ENCODE measurements around the gene PSME1. TPM values are rescaled to one million over a fixed set of nuclear protein-coding genes. Genes with fewer than 3 reads are reported as not detected.
A peak's percentile ranks its signal among the peaks of the same experiment; 100 is the strongest.

PSME1 gene
- total and polyA plus RNA-seq, 2 donors (not counting 1 experiment from before 2014, with no cell fraction given): 177 to 266 TPM

DNA sequence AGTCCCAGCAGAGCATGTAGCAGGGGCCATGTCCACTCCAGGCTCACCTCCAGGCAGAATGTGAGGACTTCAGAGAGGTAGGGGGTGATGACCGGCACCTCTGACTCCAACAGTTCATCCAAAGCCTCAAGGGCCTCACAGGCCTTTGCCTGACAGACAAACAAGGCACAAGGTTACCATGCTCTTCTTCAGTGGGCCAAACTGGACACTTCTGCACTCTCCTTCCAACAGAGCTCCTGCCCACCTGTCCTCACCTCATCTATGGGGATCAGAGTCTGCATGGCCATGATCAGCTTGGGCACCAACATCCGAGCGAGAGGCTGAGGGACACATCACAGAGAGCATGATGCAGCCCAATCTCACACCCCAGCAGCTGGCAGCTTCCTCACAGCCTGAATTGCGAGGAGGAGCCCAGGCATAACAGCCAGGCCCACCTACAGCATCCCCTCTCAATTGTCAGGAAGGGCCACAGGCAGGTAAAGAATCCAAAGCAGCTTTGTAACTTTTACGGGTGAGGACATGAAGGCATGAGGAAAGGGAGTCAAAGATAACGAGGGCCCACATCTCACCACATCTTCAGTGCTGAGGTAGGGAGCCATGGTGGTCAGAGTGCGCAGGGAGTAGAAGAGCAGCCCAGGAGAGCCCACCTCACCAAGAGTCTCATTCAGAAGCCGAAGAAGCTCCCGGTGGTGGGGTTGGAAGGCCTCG is 51.0 kb downstream of the PSME1 start:
- Histone ChIP-seq H3K79me2 (ENCODE audit: control insufficient read depth, insufficient read depth, low read length) (peaks cover 7% of the 10 kb centered on the region), H3K27me3 (ENCODE audit: control insufficient read depth, insufficient read depth, low read length) (no peaks in the 10 kb centered on the region), H3K4me3 (replicated peaks in 1 of 4; ENCODE audit: control extremely low read depth in 1 of 4, insufficient read depth in 1 of 4, low read depth in 3 of 4, low read length in 4 of 4) (peak overlapping the region in 1 of 4 experiments; percentile 84), H3K9ac (ENCODE audit: insufficient read depth, low read length) (no peak overlapping the region), H4K20me1 (ENCODE audit: control insufficient read depth, extremely low read depth, insufficient read depth, low read length) (no peaks in the 10 kb centered on the region), H3K27ac (ENCODE audit: insufficient read depth, low read length) (no peak overlapping the region), H2AFZ (ENCODE audit: low read length) (no peak overlapping the region), H3K9me3 (ENCODE audit: control insufficient read depth, insufficient read depth, low read depth, low read length) (no peaks in the 10 kb centered on the region), H3K4me1 (ENCODE audit: control insufficient read depth, extremely low read depth, insufficient read depth, low read length) (peaks cover 4% of the 10 kb centered on the region), H3K4me2 (ENCODE audit: extremely low read depth, insufficient read depth, low read length) (no peak overlapping the region), H3K36me3 (ENCODE audit: control insufficient read depth, insufficient read depth, low read length) (peaks cover 25% of the 10 kb centered on the region)
- TF ChIP-seq EZH2 (IDR thresholded peaks at IDR 0.05; ENCODE audit: low read length, missing control alignments) (no peak), CTCF (conservative IDR thresholded peaks at IDR 0.05 in 1 of 2, IDR thresholded peaks at IDR 0.05 in 1 of 2; ENCODE audit: low read depth in 1 of 2, low read length in 2 of 2) (no peak)
- no peak for DNase-seq (ENCODE audit: low read depth in 2 of 2)

DNA sequence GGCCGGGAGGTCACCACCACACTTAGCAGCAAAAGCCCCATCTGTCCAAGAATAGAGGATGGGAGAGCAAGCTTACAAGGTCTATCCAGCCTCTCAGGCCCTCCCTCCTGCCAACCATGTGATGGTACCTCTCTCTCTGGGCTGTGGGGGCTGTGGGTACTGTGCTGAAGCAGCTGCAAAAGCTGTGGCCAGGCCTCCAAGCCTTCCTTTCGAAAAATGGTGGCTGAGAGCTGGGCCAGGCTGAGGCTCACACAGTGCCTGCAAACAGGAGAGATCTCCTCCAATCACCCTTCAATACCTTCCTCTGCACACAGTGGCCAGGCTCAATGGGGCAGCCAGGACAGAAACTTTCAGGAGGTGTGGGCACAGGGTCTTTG is 51.5 kb downstream of the PSME1 start:
- no peaks in the 10 kb centered on the region for H3K9me3 ChIP-seq (ENCODE audit: control insufficient read depth, insufficient read depth, low read depth, low read length)
- H3K27ac ChIP-seq (ENCODE audit: insufficient read depth, low read length): no peak overlapping the region
- H3K9ac ChIP-seq (ENCODE audit: insufficient read depth, low read length): no peak overlapping the region
- TF ChIP-seq EZH2 (IDR thresholded peaks at IDR 0.05; ENCODE audit: low read length, missing control alignments): no peak
- TF ChIP-seq CTCF (conservative IDR thresholded peaks at IDR 0.05 in 1 of 2, IDR thresholded peaks at IDR 0.05 in 1 of 2; ENCODE audit: low read depth in 1 of 2, low read length in 2 of 2): no peak
- H3K4me2 ChIP-seq (ENCODE audit: extremely low read depth, insufficient read depth, low read length): peak overlapping the region; percentile 97
- peaks cover 25% of the 10 kb centered on the region for H3K36me3 ChIP-seq (ENCODE audit: control insufficient read depth, insufficient read depth, low read length)
- no peak for DNase-seq (ENCODE audit: low read depth in 2 of 2)
- no peaks in the 10 kb centered on the region for H4K20me1 ChIP-seq (ENCODE audit: control insufficient read depth, extremely low read depth, insufficient read depth, low read length)
- H3K4me3 ChIP-seq (replicated peaks in 1 of 4; ENCODE audit: control extremely low read depth in 1 of 4, insufficient read depth in 1 of 4, low read depth in 3 of 4, low read length in 4 of 4): peak overlapping the region; percentile 78 to 87 (median 82)
- no peak overlapping the region for H2AFZ ChIP-seq (ENCODE audit: low read length)
- H3K27me3 ChIP-seq (ENCODE audit: control insufficient read depth, insufficient read depth, low read length): no peaks in the 10 kb centered on the region
- peaks cover 4% of the 10 kb centered on the region for H3K4me1 ChIP-seq (ENCODE audit: control insufficient read depth, extremely low read depth, insufficient read depth, low read length)
- peaks cover 10% of the 10 kb centered on the region for H3K79me2 ChIP-seq (ENCODE audit: control insufficient read depth, insufficient read depth, low read length)

Other genes with a start within 250 kb of the PSME1 start
Only the 30 nearest of the 31 such genes appear.
- gene DHRS4, start 182.4 kb upstream of the PSME1 start, total RNA-seq: 51.9 and 54.7 TPM in 2 replicates
- gene DHRS4, start 182.4 kb upstream of the PSME1 start, polyA plus RNA-seq: 28.9 and 30.5 TPM in 2 replicates
- 16.7 and 22.6 TPM in 2 replicates for gene DHRS4L2, start 147.3 kb upstream of the PSME1 start, total RNA-seq
- 12.7 and 12.8 TPM in 2 replicates for gene DHRS4L2, start 147.3 kb upstream of the PSME1 start, polyA plus RNA-seq
- 0.17 and 0.26 TPM in 2 replicates for gene CARMIL3, start 84.2 kb upstream of the PSME1 start, total RNA-seq
- 0.11 TPM in 1 of 2 replicates, not detected in the other for gene CARMIL3, start 84.2 kb upstream of the PSME1 start, polyA plus RNA-seq
- not detected in 2 replicates for gene CPNE6, start 64.6 kb upstream of the PSME1 start, total RNA-seq
- not detected in 2 replicates for gene CPNE6, start 64.6 kb upstream of the PSME1 start, polyA plus RNA-seq
- 33.9 and 71.3 TPM in 2 replicates for gene PCK2, start 41.9 kb upstream of the PSME1 start, total RNA-seq
- gene PCK2, start 41.9 kb upstream of the PSME1 start, polyA plus RNA-seq: 12.7 and 15.9 TPM in 2 replicates
- 52.9 and 68.0 TPM in 2 replicates for gene DCAF11, start 21.4 kb upstream of the PSME1 start, total RNA-seq
- gene DCAF11, start 21.4 kb upstream of the PSME1 start, polyA plus RNA-seq: 18.4 and 21.7 TPM in 2 replicates
- 0.77 and 0.99 TPM in 2 replicates for gene NRL, start 21.2 kb upstream of the PSME1 start, total RNA-seq
- gene NRL, start 21.2 kb upstream of the PSME1 start, polyA plus RNA-seq: 0.45 and 0.49 TPM in 2 replicates
- gene FITM1, start 5.5 kb upstream of the PSME1 start, total RNA-seq: under 0.01 TPM in 1 of 2 replicates, not detected in the other
- gene FITM1, start 5.5 kb upstream of the PSME1 start, polyA plus RNA-seq: not detected in 2 replicates
- gene EMC9, start 5.4 kb downstream of the PSME1 start, total RNA-seq: 12.3 and 18.0 TPM in 2 replicates
- gene EMC9, start 5.4 kb downstream of the PSME1 start, polyA plus RNA-seq: 6.6 and 10.2 TPM in 2 replicates
- gene PSME2, start 10.4 kb downstream of the PSME1 start, total RNA-seq: 82.7 and 148 TPM in 2 replicates
- 132 and 175 TPM in 2 replicates for gene PSME2, start 10.4 kb downstream of the PSME1 start, polyA plus RNA-seq
- gene RNF31, start 11.3 kb downstream of the PSME1 start, total RNA-seq: 25.4 and 30.3 TPM in 2 replicates
- gene RNF31, start 11.3 kb downstream of the PSME1 start, polyA plus RNA-seq: 9.2 and 14.8 TPM in 2 replicates
- gene IRF9, start 25.1 kb downstream of the PSME1 start, total RNA-seq: 110 and 142 TPM in 2 replicates
- 70.4 and 79.9 TPM in 2 replicates for gene IRF9, start 25.1 kb downstream of the PSME1 start, polyA plus RNA-seq
- 0.51 and 1.8 TPM in 2 replicates for gene REC8, start 35.9 kb downstream of the PSME1 start, total RNA-seq
- 1.5 and 2.2 TPM in 2 replicates for gene REC8, start 35.9 kb downstream of the PSME1 start, polyA plus RNA-seq
- 22.6 and 25.3 TPM in 2 replicates for gene IPO4, start 52.6 kb downstream of the PSME1 start, total RNA-seq
- 12.4 and 27.8 TPM in 2 replicates for gene IPO4, start 52.6 kb downstream of the PSME1 start, polyA plus RNA-seq
- 49.6 and 61.6 TPM in 2 replicates for gene TM9SF1, start 59.2 kb downstream of the PSME1 start, total RNA-seq
- gene TM9SF1, start 59.2 kb downstream of the PSME1 start, polyA plus RNA-seq: 60.9 and 65.1 TPM in 2 replicates
- gene TSSK4, start 69.5 kb downstream of the PSME1 start, total RNA-seq: under 0.01 and 0.17 TPM in 2 replicates
- gene TSSK4, start 69.5 kb downstream of the PSME1 start, polyA plus RNA-seq: not detected in 2 replicates
- 22.1 and 24.9 TPM in 2 replicates for gene CHMP4A, start 77.3 kb downstream of the PSME1 start, total RNA-seq
- 96.8 and 133 TPM in 2 replicates for gene CHMP4A, start 77.3 kb downstream of the PSME1 start, polyA plus RNA-seq
- gene MDP1, start 79.9 kb downstream of the PSME1 start, total RNA-seq: 13.6 and 22.1 TPM in 2 replicates
- 14.4 TPM in 2 replicates for gene MDP1, start 79.9 kb downstream of the PSME1 start, polyA plus RNA-seq
- gene NEDD8, start 96.2 kb downstream of the PSME1 start, total RNA-seq: 140 and 145 TPM in 2 replicates
- gene NEDD8, start 96.2 kb downstream of the PSME1 start, polyA plus RNA-seq: 441 and 587 TPM in 2 replicates
- 128 and 147 TPM in 2 replicates for gene GMPR2, start 96.7 kb downstream of the PSME1 start, total RNA-seq
- gene GMPR2, start 96.7 kb downstream of the PSME1 start, polyA plus RNA-seq: 68.3 and 80.2 TPM in 2 replicates
- gene TINF2, start 106.4 kb downstream of the PSME1 start, total RNA-seq: 54.7 and 61.4 TPM in 2 replicates
- 42.6 and 47.7 TPM in 2 replicates for gene TINF2, start 106.4 kb downstream of the PSME1 start, polyA plus RNA-seq
- gene TGM1, start 127.0 kb downstream of the PSME1 start, total RNA-seq: 0.51 and 0.83 TPM in 2 replicates
- gene TGM1, start 127.0 kb downstream of the PSME1 start, polyA plus RNA-seq: 1.3 and 1.4 TPM in 2 replicates
- 14.1 and 21.0 TPM in 2 replicates for gene RABGGTA, start 135.4 kb downstream of the PSME1 start, total RNA-seq
- gene RABGGTA, start 135.4 kb downstream of the PSME1 start, polyA plus RNA-seq: 15.1 and 19.4 TPM in 2 replicates
- gene DHRS1, start 163.6 kb downstream of the PSME1 start, total RNA-seq: 6.9 and 10.7 TPM in 2 replicates
- gene DHRS1, start 163.6 kb downstream of the PSME1 start, polyA plus RNA-seq: 21.0 and 24.5 TPM in 2 replicates
- gene NOP9, start 163.7 kb downstream of the PSME1 start, total RNA-seq: 16.2 and 16.7 TPM in 2 replicates
- gene NOP9, start 163.7 kb downstream of the PSME1 start, polyA plus RNA-seq: 8.0 and 13.5 TPM in 2 replicates
- gene CIDEB, start 171.8 kb downstream of the PSME1 start, total RNA-seq: 0.33 and 0.51 TPM in 2 replicates
- gene CIDEB, start 171.8 kb downstream of the PSME1 start, polyA plus RNA-seq: 0.35 and 0.42 TPM in 2 replicates
- 1.3 and 1.8 TPM in 2 replicates for gene LTB4R2, start 173.9 kb downstream of the PSME1 start, total RNA-seq
- 0.23 and 0.28 TPM in 2 replicates for gene LTB4R2, start 173.9 kb downstream of the PSME1 start, polyA plus RNA-seq
- gene LTB4R, start 175.3 kb downstream of the PSME1 start, total RNA-seq: 0.66 and 1.0 TPM in 2 replicates
- 0.49 and 0.62 TPM in 2 replicates for gene LTB4R, start 175.3 kb downstream of the PSME1 start, polyA plus RNA-seq
- gene ADCY4, start 198.9 kb downstream of the PSME1 start, total RNA-seq: 1.3 and 7.4 TPM in 2 replicates
- gene ADCY4, start 198.9 kb downstream of the PSME1 start, polyA plus RNA-seq: 0.43 and 1.4 TPM in 2 replicates
- 0.26 and 0.33 TPM in 2 replicates for gene RIPK3, start 203.8 kb downstream of the PSME1 start, total RNA-seq
- gene RIPK3, start 203.8 kb downstream of the PSME1 start, polyA plus RNA-seq: 0.20 and 0.34 TPM in 2 replicates

Data from fibroblast of lung (primary cell).